ENCODE results near the gene PRKG1.

PRKG1 gene

DNA sequence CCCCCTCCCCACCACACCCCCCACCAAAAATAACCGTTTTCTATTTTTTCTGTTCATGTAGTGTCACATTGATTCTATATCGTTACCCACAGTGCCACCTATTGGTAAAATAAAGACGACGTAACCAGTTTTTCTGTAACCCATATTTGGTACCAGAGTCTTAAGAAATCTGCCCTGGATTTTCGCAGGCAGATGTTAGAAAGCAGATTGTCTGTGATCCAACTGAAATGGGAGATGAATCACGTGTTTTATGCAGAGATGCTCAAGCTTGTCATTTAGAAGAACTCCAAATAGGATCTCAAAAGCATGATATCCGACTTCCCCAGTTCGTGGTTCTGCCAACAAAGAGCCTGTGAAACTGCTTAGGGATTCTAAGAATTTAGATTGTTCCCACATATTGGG lies 886.2 kb downstream of the PRKG1 start:
- CTCF ChIA-PET = interaction anchor here (0.6 to 3.0 kb wide), 8 partner anchors 10 to 961 kb away, joined by 3 to 11 read pairs (median 3); no protein-coding TSS in a partner anchor
- 32% methylated on average over 7 of the region's 8 CpGs for WGBS (ENCODE audit: insufficient coverage)
- Histone ChIP-seq H3K4me3 (ENCODE audit: control insufficient read depth in 1 of 7, extremely low read depth in 1 of 7, insufficient read depth in 4 of 7, low read depth in 2 of 7, low read length in 6 of 7) (no peak overlapping the region), H3K4me1 (ENCODE audit: control extremely low read depth in 1 of 4, control insufficient read depth in 4 of 4, insufficient read depth in 4 of 4, low read length in 3 of 4) (no peaks in the 10 kb centered on the region), H3K27me3 (replicated peaks in 2 of 5; ENCODE audit: control insufficient read depth in 4 of 5, insufficient read depth in 5 of 5, low read length in 4 of 5) (no peaks in the 10 kb centered on the region), H3K9me3 (ENCODE audit: control extremely low read depth in 1 of 5, control insufficient read depth in 4 of 5, insufficient read depth in 2 of 5, low read depth in 1 of 5, low read length in 4 of 5) (no peaks in the 10 kb centered on the region), H3K36me3 (ENCODE audit: control insufficient read depth in 4 of 4, insufficient read depth in 4 of 4, low read length in 3 of 4) (no peaks in the 10 kb centered on the region), H3K27ac (ENCODE audit: insufficient read depth in 1 of 2, low read depth in 1 of 2, low read length in 2 of 2, poor library complexity in 1 of 2, severe bottlenecking in 2 of 2) (no peak overlapping the region)
- POLR2A ChIA-PET = no interaction called here
- DNase-seq = peak; percentile 38 to 69 (median 60)

DNA sequence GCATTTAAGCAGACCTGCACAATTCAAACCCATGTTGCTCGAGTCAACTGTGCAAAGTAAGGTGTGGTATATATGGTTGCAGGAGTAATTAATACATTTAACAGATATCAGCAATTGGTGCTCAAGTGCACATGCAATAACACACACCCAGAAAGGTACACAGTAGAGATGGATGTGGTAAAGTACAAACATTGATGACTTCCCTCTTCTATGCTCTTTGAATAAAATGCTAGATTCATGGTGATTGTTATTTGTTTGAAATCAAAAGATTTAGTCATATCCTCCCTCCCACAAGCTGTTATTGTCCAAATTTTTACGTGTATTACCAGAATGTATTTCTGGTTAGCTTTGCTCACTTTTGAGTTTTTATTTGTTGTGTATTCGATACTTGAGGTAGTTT lies 887.1 kb downstream of the PRKG1 start:
- Histone ChIP-seq H3K4me1 (ENCODE audit: control extremely low read depth in 1 of 4, control insufficient read depth in 4 of 4, insufficient read depth in 4 of 4, low read length in 3 of 4) (no peaks in the 10 kb centered on the region), H3K9me3 (ENCODE audit: control extremely low read depth in 1 of 5, control insufficient read depth in 4 of 5, insufficient read depth in 2 of 5, low read depth in 1 of 5, low read length in 4 of 5) (peaks cover 0 to 1% (median 0%) of the 10 kb centered on the region in 5 experiments), H3K36me3 (ENCODE audit: control insufficient read depth in 4 of 4, insufficient read depth in 4 of 4, low read length in 3 of 4) (no peaks in the 10 kb centered on the region), H3K27me3 (replicated peaks in 2 of 5; ENCODE audit: control insufficient read depth in 4 of 5, insufficient read depth in 5 of 5, low read length in 4 of 5) (no peaks in the 10 kb centered on the region), H3K4me3 (ENCODE audit: control insufficient read depth in 1 of 7, extremely low read depth in 1 of 7, insufficient read depth in 4 of 7, low read depth in 2 of 7, low read length in 6 of 7) (no peak overlapping the region), H3K27ac (ENCODE audit: insufficient read depth in 1 of 2, low read depth in 1 of 2, low read length in 2 of 2, poor library complexity in 1 of 2, severe bottlenecking in 2 of 2) (no peak overlapping the region)
- CTCF ChIA-PET = interaction anchor here (1.0 to 3.0 kb wide), 9 partner anchors 11 to 961 kb away, joined by 3 to 11 read pairs (median 3); no protein-coding TSS in a partner anchor
- no CpG with 5 or more reads among the region's 3 CpGs for WGBS (ENCODE audit: insufficient coverage)
- POLR2A ChIA-PET = no interaction called here
- DNase-seq = no peak

- no peaks in the 10 kb centered on the region for H3K36me3 ChIP-seq (ENCODE audit: control insufficient read depth in 4 of 4, insufficient read depth in 4 of 4, low read length in 3 of 4)
- CTCF ChIA-PET = no interaction called here
- no peaks in the 10 kb centered on the region for H3K4me1 ChIP-seq (ENCODE audit: control extremely low read depth in 1 of 4, control insufficient read depth in 4 of 4, insufficient read depth in 4 of 4, low read length in 3 of 4)
- no CpG with 5 or more reads among the region's 2 CpGs for WGBS (ENCODE audit: insufficient coverage)
- no peak overlapping the region for H3K4me3 ChIP-seq (ENCODE audit: control insufficient read depth in 1 of 7, extremely low read depth in 1 of 7, insufficient read depth in 4 of 7, low read depth in 2 of 7, low read length in 6 of 7)
- peaks cover 0 to 2% (median 0%) of the 10 kb centered on the region in 5 experiments for H3K9me3 ChIP-seq (ENCODE audit: control extremely low read depth in 1 of 5, control insufficient read depth in 4 of 5, insufficient read depth in 2 of 5, low read depth in 1 of 5, low read length in 4 of 5)
- H3K27ac ChIP-seq (ENCODE audit: insufficient read depth in 1 of 2, low read depth in 1 of 2, low read length in 2 of 2, poor library complexity in 1 of 2, severe bottlenecking in 2 of 2) = no peak overlapping the region
- no peaks in the 10 kb centered on the region for H3K27me3 ChIP-seq (replicated peaks in 2 of 5; ENCODE audit: control insufficient read depth in 4 of 5, insufficient read depth in 5 of 5, low read length in 4 of 5)
- no peak for DNase-seq
- POLR2A ChIA-PET = no interaction called here
These were observed 890.3 kb downstream of the PRKG1 start for GRCh38 chr10:51964630-51965029.

DNA sequence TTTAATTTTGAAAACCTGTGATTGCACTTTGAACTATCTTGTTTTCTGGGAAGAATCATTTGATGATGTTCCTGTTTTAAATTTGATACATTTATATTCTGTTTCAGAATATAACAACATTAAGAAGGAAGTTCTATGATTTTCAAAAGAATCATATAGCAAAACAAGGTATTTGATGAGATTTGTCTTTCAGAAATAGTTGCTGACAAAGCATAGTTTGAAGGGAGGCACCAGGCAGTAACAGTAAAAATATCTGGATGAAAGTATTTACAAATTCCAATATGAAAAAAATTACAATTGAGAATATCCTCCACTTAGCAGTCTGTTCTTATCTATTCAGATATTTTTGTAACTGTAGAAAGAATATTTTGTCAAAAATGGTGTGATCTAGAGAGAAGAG lies 891.2 kb downstream of the PRKG1 start:
- CTCF ChIA-PET = no interaction called here

DNA sequence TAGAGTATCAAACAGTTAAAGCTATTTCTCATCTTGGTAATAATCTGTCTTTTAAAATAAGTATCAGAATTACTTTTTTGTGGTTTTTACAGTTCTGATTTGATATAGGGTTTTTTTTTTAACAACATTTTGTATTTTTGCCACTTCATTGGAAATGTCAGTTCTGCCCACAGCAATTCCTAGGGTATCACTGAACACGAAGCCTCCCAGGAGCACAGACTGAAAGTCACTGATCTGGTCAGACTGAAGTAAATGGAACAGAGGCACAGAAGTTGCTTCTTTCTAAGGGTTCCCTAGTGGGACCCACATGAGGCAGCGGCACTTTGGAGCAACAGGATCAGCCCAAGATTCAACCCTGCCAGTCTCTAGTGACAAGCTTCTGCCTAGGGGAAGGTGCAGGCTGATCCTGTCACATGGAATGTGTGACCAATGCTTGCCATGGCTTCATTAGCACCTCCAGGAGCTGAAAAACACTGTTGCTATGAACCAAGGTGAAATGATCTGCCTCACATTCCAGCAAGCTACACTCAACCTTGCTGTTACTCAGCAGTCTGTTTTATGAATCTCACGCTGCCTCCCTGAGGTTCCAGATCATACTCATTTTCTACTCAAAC lies 898.6 kb downstream of the PRKG1 start:
- CTCF ChIA-PET = interaction anchor here (0.5 to 1.0 kb wide), 3 partner anchors 11 to 584 kb away, joined by 3 read pairs; no protein-coding TSS in a partner anchor
- Histone ChIP-seq H3K4me3 (ENCODE audit: control insufficient read depth in 1 of 7, extremely low read depth in 1 of 7, insufficient read depth in 4 of 7, low read depth in 2 of 7, low read length in 6 of 7) (no peak overlapping the region), H3K9me3 (ENCODE audit: control extremely low read depth in 1 of 5, control insufficient read depth in 4 of 5, insufficient read depth in 2 of 5, low read depth in 1 of 5, low read length in 4 of 5) (no peaks in the 10 kb centered on the region), H3K27ac (ENCODE audit: insufficient read depth in 1 of 2, low read depth in 1 of 2, low read length in 2 of 2, poor library complexity in 1 of 2, severe bottlenecking in 2 of 2) (no peak overlapping the region), H3K27me3 (replicated peaks in 2 of 5; ENCODE audit: control insufficient read depth in 4 of 5, insufficient read depth in 5 of 5, low read length in 4 of 5) (no peaks in the 10 kb centered on the region), H3K36me3 (ENCODE audit: control insufficient read depth in 4 of 4, insufficient read depth in 4 of 4, low read length in 3 of 4) (no peaks in the 10 kb centered on the region), H3K4me1 (ENCODE audit: control extremely low read depth in 1 of 4, control insufficient read depth in 4 of 4, insufficient read depth in 4 of 4, low read length in 3 of 4) (no peaks in the 10 kb centered on the region)
- no peak for DNase-seq
- POLR2A ChIA-PET = no interaction called here
- 90% methylated on average over 3 of the region's 3 CpGs for WGBS (ENCODE audit: insufficient coverage)

More for the DNA sequence above, 891.2 kb downstream of the PRKG1 start:
- Histone ChIP-seq H3K4me1 (ENCODE audit: control extremely low read depth in 1 of 4, control insufficient read depth in 4 of 4, insufficient read depth in 4 of 4, low read length in 3 of 4) (no peaks in the 10 kb centered on the region), H3K4me3 (ENCODE audit: control insufficient read depth in 1 of 7, extremely low read depth in 1 of 7, insufficient read depth in 4 of 7, low read depth in 2 of 7, low read length in 6 of 7) (no peak overlapping the region), H3K9me3 (ENCODE audit: control extremely low read depth in 1 of 5, control insufficient read depth in 4 of 5, insufficient read depth in 2 of 5, low read depth in 1 of 5, low read length in 4 of 5) (peaks cover 0 to 2% (median 0%) of the 10 kb centered on the region in 5 experiments), H3K27me3 (replicated peaks in 2 of 5; ENCODE audit: control insufficient read depth in 4 of 5, insufficient read depth in 5 of 5, low read length in 4 of 5) (no peaks in the 10 kb centered on the region), H3K36me3 (ENCODE audit: control insufficient read depth in 4 of 4, insufficient read depth in 4 of 4, low read length in 3 of 4) (no peaks in the 10 kb centered on the region), H3K27ac (ENCODE audit: insufficient read depth in 1 of 2, low read depth in 1 of 2, low read length in 2 of 2, poor library complexity in 1 of 2, severe bottlenecking in 2 of 2) (no peak overlapping the region)
- DNase-seq = no peak
- POLR2A ChIA-PET = no interaction called here

GRCh38 chr10:51980752-51981151 lies 906.5 kb downstream of the PRKG1 start:
- H3K36me3 ChIP-seq (ENCODE audit: control insufficient read depth in 4 of 4, insufficient read depth in 4 of 4, low read length in 3 of 4) = no peaks in the 10 kb centered on the region
- no peak for DNase-seq
- no peak overlapping the region for H3K27ac ChIP-seq (ENCODE audit: insufficient read depth in 1 of 2, low read depth in 1 of 2, low read length in 2 of 2, poor library complexity in 1 of 2, severe bottlenecking in 2 of 2)
- POLR2A ChIA-PET = no interaction called here
- no peaks in the 10 kb centered on the region for H3K27me3 ChIP-seq (replicated peaks in 2 of 5; ENCODE audit: control insufficient read depth in 4 of 5, insufficient read depth in 5 of 5, low read length in 4 of 5)
- no peaks in the 10 kb centered on the region for H3K4me1 ChIP-seq (ENCODE audit: control extremely low read depth in 1 of 4, control insufficient read depth in 4 of 4, insufficient read depth in 4 of 4, low read length in 3 of 4)
- no peak overlapping the region for H3K4me3 ChIP-seq (ENCODE audit: control insufficient read depth in 1 of 7, extremely low read depth in 1 of 7, insufficient read depth in 4 of 7, low read depth in 2 of 7, low read length in 6 of 7)
- H3K9me3 ChIP-seq (ENCODE audit: control extremely low read depth in 1 of 5, control insufficient read depth in 4 of 5, insufficient read depth in 2 of 5, low read depth in 1 of 5, low read length in 4 of 5) = no peaks in the 10 kb centered on the region
- CTCF ChIA-PET = no interaction called here

- 83% methylated on average over 1 of the region's 1 CpG for WGBS (ENCODE audit: insufficient coverage)
- no peaks in the 10 kb centered on the region for H3K4me1 ChIP-seq (ENCODE audit: control extremely low read depth in 1 of 4, control insufficient read depth in 4 of 4, insufficient read depth in 4 of 4, low read length in 3 of 4)
- no peak overlapping the region for H3K27ac ChIP-seq (ENCODE audit: insufficient read depth in 1 of 2, low read depth in 1 of 2, low read length in 2 of 2, poor library complexity in 1 of 2, severe bottlenecking in 2 of 2)
- H3K27me3 ChIP-seq (replicated peaks in 2 of 5; ENCODE audit: control insufficient read depth in 4 of 5, insufficient read depth in 5 of 5, low read length in 4 of 5) = no peaks in the 10 kb centered on the region
- H3K36me3 ChIP-seq (ENCODE audit: control insufficient read depth in 4 of 4, insufficient read depth in 4 of 4, low read length in 3 of 4) = no peaks in the 10 kb centered on the region
- POLR2A ChIA-PET = interaction anchor here (0.6 kb wide), 1 partner anchor 371 kb away, joined by 3 read pairs; no protein-coding TSS in a partner anchor
- no peak overlapping the region for H3K4me3 ChIP-seq (ENCODE audit: control insufficient read depth in 1 of 7, extremely low read depth in 1 of 7, insufficient read depth in 4 of 7, low read depth in 2 of 7, low read length in 6 of 7)
- no peaks in the 10 kb centered on the region for H3K9me3 ChIP-seq (ENCODE audit: control extremely low read depth in 1 of 5, control insufficient read depth in 4 of 5, insufficient read depth in 2 of 5, low read depth in 1 of 5, low read length in 4 of 5)
- DNase-seq = no peak
- CTCF ChIA-PET = no interaction called here
These were observed 907.4 kb downstream of the PRKG1 start for GRCh38 chr10:51981731-51982130.

Data from common myeloid progenitor, CD34-positive (primary cell).